Endothelial cell (in vitro differentiated cells): ENCODE data around the gene ERO1B. TPM values are rescaled to one million over a fixed set of nuclear protein-coding genes. Genes with fewer than 3 reads are reported as not detected.

Source experiments
- DNase-seq: peaks from one replicate; pipeline ENCODE4 v3.0.0; 2021; ENCODE audit warnings: low spot score
- H3K27ac Mint-ChIP-seq: one replicate; pipeline ENCODE4 v1.8.0; 2021; ENCODE audit warnings: mixed read lengths, inconsistent platforms; ENCODE audit not compliant: unreplicated experiment
- H3K27me3 Mint-ChIP-seq: one replicate; pipeline ENCODE4 v1.8.0; 2021; ENCODE audit warnings: mild to moderate bottlenecking, moderate library complexity, mixed read lengths, inconsistent platforms; ENCODE audit not compliant: unreplicated experiment
- H3K36me3 Mint-ChIP-seq: one replicate; pipeline ENCODE4 v1.8.0; 2021; ENCODE audit warnings: mild to moderate bottlenecking, low read depth, mixed read lengths, inconsistent platforms; ENCODE audit not compliant: unreplicated experiment
- H3K4me1 Mint-ChIP-seq: one replicate; pipeline ENCODE4 v1.8.0; 2021; ENCODE audit warnings: mild to moderate bottlenecking, mixed read lengths, inconsistent platforms; ENCODE audit not compliant: unreplicated experiment
- H3K4me3 Mint-ChIP-seq: one replicate; pipeline ENCODE4 v1.8.0; 2021; ENCODE audit warnings: mild to moderate bottlenecking, mixed read lengths, inconsistent platforms; ENCODE audit not compliant: unreplicated experiment
- H3K9me3 Mint-ChIP-seq: one replicate; pipeline ENCODE4 v1.8.0; 2021; ENCODE audit warnings: mixed read lengths, inconsistent platforms; ENCODE audit not compliant: unreplicated experiment
- CTCF ChIP-seq: fragments of 200-600 bp; sonication (generic); IDR thresholded peaks from one replicate; pipeline ENCODE4 v1.5.0; 2021; ENCODE audit warnings: antibody characterized with exemption; ENCODE audit not compliant: unreplicated experiment
- total RNA-seq: library from RNA; stranded (reverse); fragmentation: NEBNext Ultra II Directional; extraction: Animal tissue kit (Norgen Biotek cat#: 25700); gene quantifications from one replicate; pipeline ENCODE4 v1.2.1, GENCODE V29; 2021; ENCODE audit not compliant: unreplicated experiment

ERO1B gene
- total RNA-seq, 1 donor from 2014 or later = 6.8 TPM

GRCh38 chr1:236176337-236177336, 105.1 kb downstream of the ERO1B start:
- Mint-ChIP-seq H3K9me3 (no peaks in the 10 kb centered on the region), H3K27me3 (peaks cover 4% of the 10 kb centered on the region), H3K27ac (no peak overlapping the region), H3K4me3 (no peak overlapping the region), H3K36me3 (peaks cover 11% of the 10 kb centered on the region), H3K4me1 (peaks cover 22% of the 10 kb centered on the region)
- TF ChIP-seq CTCF = no peak
- no peak for DNase-seq

- peaks cover 22% of the 10 kb centered on the region for H3K4me1 Mint-ChIP-seq
- peaks cover 11% of the 10 kb centered on the region for H3K36me3 Mint-ChIP-seq
- no peaks in the 10 kb centered on the region for H3K9me3 Mint-ChIP-seq
- peaks cover 4% of the 10 kb centered on the region for H3K27me3 Mint-ChIP-seq
- H3K4me3 Mint-ChIP-seq = no peak overlapping the region
- TF ChIP-seq CTCF = no peak
- H3K27ac Mint-ChIP-seq = no peak overlapping the region
- no peak for DNase-seq
These were observed 106.0 kb downstream of the ERO1B start for GRCh38 chr1:236175642-236176336.

GRCh38 chr1:236173174-236173767, 108.5 kb downstream of the ERO1B start:
- H3K27ac Mint-ChIP-seq = no peak overlapping the region
- H3K4me3 Mint-ChIP-seq = no peak overlapping the region
- H3K4me1 Mint-ChIP-seq = peaks cover 22% of the 10 kb centered on the region
- peaks cover 8% of the 10 kb centered on the region for H3K36me3 Mint-ChIP-seq
- H3K27me3 Mint-ChIP-seq = peaks cover 4% of the 10 kb centered on the region
- TF ChIP-seq CTCF = no peak
- no peak for DNase-seq
- H3K9me3 Mint-ChIP-seq = no peaks in the 10 kb centered on the region

- no peak for DNase-seq
- Mint-ChIP-seq H3K9me3 (no peaks in the 10 kb centered on the region), H3K27me3 (peaks cover 4% of the 10 kb centered on the region), H3K4me1 (peaks cover 22% of the 10 kb centered on the region), H3K27ac (no peak overlapping the region), H3K36me3 (peaks cover 12% of the 10 kb centered on the region), H3K4me3 (no peak overlapping the region)
- TF ChIP-seq CTCF = no peak
These were observed 109.6 kb downstream of the ERO1B start for GRCh38 chr1:236172041-236172579.
